Endothelial cell (in vitro differentiated cells): ENCODE data around the gene GABRG3. TPM values are rescaled to one million over a fixed set of nuclear protein-coding genes. Genes with fewer than 3 reads are reported as not detected.
A peak's percentile ranks its signal among the peaks of the same experiment; 100 is the strongest.

Source experiments
- DNase-seq: peaks from one replicate; pipeline ENCODE4 v3.0.0; 2021; ENCODE audit warnings: low spot score
- H3K27ac Mint-ChIP-seq: one replicate; pipeline ENCODE4 v1.8.0; 2021; ENCODE audit warnings: mixed read lengths, inconsistent platforms; ENCODE audit not compliant: unreplicated experiment
- H3K27me3 Mint-ChIP-seq: one replicate; pipeline ENCODE4 v1.8.0; 2021; ENCODE audit warnings: mild to moderate bottlenecking, moderate library complexity, mixed read lengths, inconsistent platforms; ENCODE audit not compliant: unreplicated experiment
- H3K36me3 Mint-ChIP-seq: one replicate; pipeline ENCODE4 v1.8.0; 2021; ENCODE audit warnings: mild to moderate bottlenecking, low read depth, mixed read lengths, inconsistent platforms; ENCODE audit not compliant: unreplicated experiment
- H3K4me1 Mint-ChIP-seq: one replicate; pipeline ENCODE4 v1.8.0; 2021; ENCODE audit warnings: mild to moderate bottlenecking, mixed read lengths, inconsistent platforms; ENCODE audit not compliant: unreplicated experiment
- H3K4me3 Mint-ChIP-seq: one replicate; pipeline ENCODE4 v1.8.0; 2021; ENCODE audit warnings: mild to moderate bottlenecking, mixed read lengths, inconsistent platforms; ENCODE audit not compliant: unreplicated experiment
- H3K9me3 Mint-ChIP-seq: one replicate; pipeline ENCODE4 v1.8.0; 2021; ENCODE audit warnings: mixed read lengths, inconsistent platforms; ENCODE audit not compliant: unreplicated experiment
- CTCF ChIP-seq: fragments of 200-600 bp; sonication (generic); IDR thresholded peaks from one replicate; pipeline ENCODE4 v1.5.0; 2021; ENCODE audit warnings: antibody characterized with exemption; ENCODE audit not compliant: unreplicated experiment
- total RNA-seq: library from RNA; stranded (reverse); fragmentation: NEBNext Ultra II Directional; extraction: Animal tissue kit (Norgen Biotek cat#: 25700); gene quantifications from one replicate; pipeline ENCODE4 v1.2.1, GENCODE V29; 2021; ENCODE audit not compliant: unreplicated experiment

GABRG3 gene
- total RNA-seq, 1 donor from 2014 or later: 0.21 TPM

GRCh38 chr15:27352136-27352535, 381.2 kb downstream of the GABRG3 start:
- H3K27ac Mint-ChIP-seq: no peak overlapping the region
- H3K27me3 Mint-ChIP-seq: no peaks in the 10 kb centered on the region
- no peaks in the 10 kb centered on the region for H3K9me3 Mint-ChIP-seq

GRCh38 chr15:27353856-27354255, 382.9 kb downstream of the GABRG3 start:
- H3K36me3 Mint-ChIP-seq: no peaks in the 10 kb centered on the region
- no peak for DNase-seq
- no peak overlapping the region for H3K4me3 Mint-ChIP-seq
- H3K27ac Mint-ChIP-seq: no peak overlapping the region
- no peaks in the 10 kb centered on the region for H3K9me3 Mint-ChIP-seq
- TF ChIP-seq CTCF: no peak
- no peaks in the 10 kb centered on the region for H3K27me3 Mint-ChIP-seq
- no peaks in the 10 kb centered on the region for H3K4me1 Mint-ChIP-seq

More at GRCh38 chr15:27352136-27352535, 381.2 kb downstream of the GABRG3 start:
- Mint-ChIP-seq H3K36me3 (no peaks in the 10 kb centered on the region), H3K4me1 (no peaks in the 10 kb centered on the region), H3K4me3 (no peak overlapping the region)
- DNase-seq: no peak
- TF ChIP-seq CTCF: no peak

GRCh38 chr15:27358751-27359434, 387.9 kb downstream of the GABRG3 start:
- TF ChIP-seq CTCF: peak; percentile 95
- Mint-ChIP-seq H3K36me3 (no peaks in the 10 kb centered on the region), H3K27me3 (no peaks in the 10 kb centered on the region), H3K27ac (no peak overlapping the region), H3K9me3 (no peaks in the 10 kb centered on the region), H3K4me1 (no peaks in the 10 kb centered on the region), H3K4me3 (no peak overlapping the region)
- peak; percentile 59 for DNase-seq

- no peaks in the 10 kb centered on the region for H3K36me3 Mint-ChIP-seq
- no peak for TF ChIP-seq CTCF
- no peaks in the 10 kb centered on the region for H3K4me1 Mint-ChIP-seq
- DNase-seq: no peak
- H3K27me3 Mint-ChIP-seq: no peaks in the 10 kb centered on the region
- no peak overlapping the region for H3K4me3 Mint-ChIP-seq
- no peak overlapping the region for H3K27ac Mint-ChIP-seq
- H3K9me3 Mint-ChIP-seq: no peaks in the 10 kb centered on the region
These were observed 388.6 kb downstream of the GABRG3 start for GRCh38 chr15:27359586-27359985.

GRCh38 chr15:27360316-27360715, 389.3 kb downstream of the GABRG3 start:
- no peak for DNase-seq
- H3K36me3 Mint-ChIP-seq: no peaks in the 10 kb centered on the region
- H3K27me3 Mint-ChIP-seq: no peaks in the 10 kb centered on the region
- no peak for TF ChIP-seq CTCF
- no peaks in the 10 kb centered on the region for H3K4me1 Mint-ChIP-seq
- no peaks in the 10 kb centered on the region for H3K9me3 Mint-ChIP-seq
- no peak overlapping the region for H3K27ac Mint-ChIP-seq
- H3K4me3 Mint-ChIP-seq: no peak overlapping the region
